SU-DHL-6 (cell line): Measurements from ENCODE around the gene SLC4A8.

Experiments used
- H2AFZ ChIP-seq: fragments of 200-600 bp; sonication (generic); 2 replicates; pipeline ENCODE4 v1.6.1; 2014; ENCODE audit warnings: low read depth, mild to moderate bottlenecking, moderate library complexity, mixed read lengths, antibody characterized with exemption, low read length; ENCODE audit not compliant: severe bottlenecking
- H3F3A ChIP-seq: fragments of 200-600 bp; shearing (Covaris generic); 2 replicates; pipeline ENCODE4 v1.6.0; 2016; ENCODE audit warnings: antibody characterized with exemption, mild to moderate bottlenecking; ENCODE audit not compliant: insufficient read depth
- H3K27ac ChIP-seq: fragments of 200-600 bp; sonication (generic); 2 replicates; pipeline ENCODE4 v1.5.1; 2016; ENCODE audit warnings: low read depth, mild to moderate bottlenecking, low read length, moderate library complexity, mixed read lengths
- H3K27me3 ChIP-seq: fragments of 200-600 bp; sonication (generic), shearing (Covaris generic); 2 replicates; pipeline ENCODE4 v1.6.0; 2014; ENCODE audit warnings: mild to moderate bottlenecking, low read length
- H3K36me3 ChIP-seq: fragments of 200-600 bp; sonication (generic); 2 replicates; pipeline ENCODE4 v1.6.1; 2014; ENCODE audit warnings: mild to moderate bottlenecking, low read length, mixed read lengths
- H3K4me2 ChIP-seq: fragments of 300-600, 200-600 bp; shearing (Covaris generic), sonication (generic); 2 replicates; pipeline ENCODE4 v1.6.0; 2014; ENCODE audit warnings: low read length, low read depth, mild to moderate bottlenecking; ENCODE audit not compliant: poor library complexity, severe bottlenecking
- H3K4me3 ChIP-seq: fragments of 200-600 bp; sonication (generic); 2 replicates; pipeline ENCODE4 v1.5.1; 2014; ENCODE audit warnings: antibody characterized with exemption, low read length, mild to moderate bottlenecking, mixed read lengths; ENCODE audit not compliant: insufficient read depth, poor library complexity, severe bottlenecking
- H3K79me2 ChIP-seq: fragments of 200-600 bp; sonication (generic); 2 replicates; pipeline ENCODE4 v1.6.1; 2014; ENCODE audit warnings: mild to moderate bottlenecking, low read length, moderate library complexity; ENCODE audit not compliant: insufficient read depth
- H3K9ac ChIP-seq: fragments of 200-600 bp; sonication (generic); 2 replicates; pipeline ENCODE4 v1.7.0; 2014; ENCODE audit warnings: mild to moderate bottlenecking, low read length
- H3K9me2 ChIP-seq: fragments of 200-600 bp; sonication (generic); replicated peaks from 2 replicates; pipeline ENCODE4 v1.6.1; 2014; ENCODE audit warnings: low read length; ENCODE audit not compliant: insufficient read depth
- H3K9me3 ChIP-seq: fragments of 200-600 bp; sonication (generic); 2 replicates; pipeline ENCODE4 v1.6.1; 2014; ENCODE audit warnings: low read length, mixed read lengths; ENCODE audit not compliant: insufficient read depth
- H4K20me1 ChIP-seq: fragments of 200-600 bp; sonication (generic); 2 replicates; pipeline ENCODE4 v1.6.1; 2014; ENCODE audit warnings: low read depth, mild to moderate bottlenecking, antibody characterized with exemption, low read length, moderate library complexity, mixed read lengths
- EZH2phosphoT487 ChIP-seq: fragments of 200-600 bp; sonication (generic), shearing (Covaris generic); conservative IDR thresholded peaks from 2 replicates; pipeline ENCODE4 v1.6.1; 2018; ENCODE audit warnings: mild to moderate bottlenecking, antibody characterized with exemption, low read length, moderate library complexity, mixed read lengths
- TF ChIP-seq, protein P1 (sequence below): fragments of 200-600 bp; sonication (generic); IDR thresholded peaks from one replicate; pipeline ENCODE4 v1.5.1; 2017; ENCODE audit warnings: antibody characterized with exemption, mild to moderate bottlenecking, low read length, moderate library complexity; ENCODE audit not compliant: insufficient read depth, poor library complexity, severe bottlenecking

Gene SLC4A8

DNA sequence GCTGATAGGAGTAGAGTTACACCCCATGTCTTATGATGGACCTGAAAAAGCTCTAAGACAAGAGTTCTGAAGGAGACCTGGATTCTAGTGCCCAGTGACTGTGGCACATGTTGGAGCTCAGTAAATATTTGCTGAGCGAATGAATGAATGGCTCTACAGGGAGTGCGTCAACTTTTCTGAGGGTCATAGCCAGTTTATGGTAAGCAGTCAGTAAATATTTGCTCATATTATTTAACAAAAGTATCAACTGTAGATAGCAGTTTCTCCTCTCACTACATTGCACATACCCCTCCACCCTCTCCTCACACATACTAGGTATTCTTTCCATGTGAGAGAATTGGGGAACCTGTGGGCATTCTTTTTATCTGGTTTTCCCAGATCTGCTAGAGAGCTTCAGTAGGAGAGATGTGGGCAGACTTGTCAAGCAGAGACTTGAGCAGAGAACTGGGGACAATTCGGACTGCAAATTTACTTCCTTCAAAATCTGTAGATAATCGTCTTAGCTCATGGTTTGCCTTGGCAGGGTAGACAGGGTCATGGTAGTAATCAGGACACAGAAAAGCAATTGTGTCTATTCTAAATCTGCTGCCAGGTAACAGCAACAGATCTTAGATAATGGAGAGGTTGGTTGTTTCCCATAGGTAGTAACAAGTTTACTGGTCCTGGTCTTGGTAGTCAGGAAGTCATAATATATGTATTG is 5.7 kb downstream of the SLC4A8 start:
- Histone ChIP-seq H3K4me2 (no peak overlapping the region), H3K27ac (no peak overlapping the region)

DNA sequence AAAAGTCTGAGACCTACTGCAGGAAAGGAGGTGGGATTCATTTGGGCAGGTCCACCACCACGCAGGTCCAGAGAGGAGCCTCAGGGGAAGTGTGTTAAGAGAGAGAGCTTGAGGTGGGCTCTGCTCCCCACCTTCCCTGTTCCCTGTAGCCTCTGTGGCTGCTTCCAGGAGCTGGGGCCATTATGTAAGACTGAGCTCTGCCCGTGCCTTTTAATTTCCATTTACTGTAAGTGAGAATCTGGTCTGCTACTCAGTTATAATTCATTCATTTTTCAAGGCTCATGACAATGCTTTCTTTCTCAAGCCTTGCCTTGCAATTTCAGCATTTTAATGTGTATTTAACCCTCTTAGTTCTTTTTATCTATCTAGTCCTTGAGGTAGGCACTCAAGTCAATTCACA is 8.3 kb downstream of the SLC4A8 start:
- Histone ChIP-seq H3K9ac (no peak overlapping the region), H3K4me3 (no peak overlapping the region), H2AFZ (no peak overlapping the region), H3K9me3 (no peaks in the 10 kb centered on the region), H3K79me2 (no peaks in the 10 kb centered on the region), H3K27ac (no peak overlapping the region), H4K20me1 (no peaks in the 10 kb centered on the region; the same call in 1 of the 2 replicates), H3K4me2 (no peak overlapping the region), H3K36me3 (no peaks in the 10 kb centered on the region), H3K9me2 (no peaks in the 10 kb centered on the region), H3F3A (no peaks in the 10 kb centered on the region), H3K27me3 (no peaks in the 10 kb centered on the region)
- TF ChIP-seq EZH2phosphoT487 = no peak
- TF ChIP-seq, protein P1, sequence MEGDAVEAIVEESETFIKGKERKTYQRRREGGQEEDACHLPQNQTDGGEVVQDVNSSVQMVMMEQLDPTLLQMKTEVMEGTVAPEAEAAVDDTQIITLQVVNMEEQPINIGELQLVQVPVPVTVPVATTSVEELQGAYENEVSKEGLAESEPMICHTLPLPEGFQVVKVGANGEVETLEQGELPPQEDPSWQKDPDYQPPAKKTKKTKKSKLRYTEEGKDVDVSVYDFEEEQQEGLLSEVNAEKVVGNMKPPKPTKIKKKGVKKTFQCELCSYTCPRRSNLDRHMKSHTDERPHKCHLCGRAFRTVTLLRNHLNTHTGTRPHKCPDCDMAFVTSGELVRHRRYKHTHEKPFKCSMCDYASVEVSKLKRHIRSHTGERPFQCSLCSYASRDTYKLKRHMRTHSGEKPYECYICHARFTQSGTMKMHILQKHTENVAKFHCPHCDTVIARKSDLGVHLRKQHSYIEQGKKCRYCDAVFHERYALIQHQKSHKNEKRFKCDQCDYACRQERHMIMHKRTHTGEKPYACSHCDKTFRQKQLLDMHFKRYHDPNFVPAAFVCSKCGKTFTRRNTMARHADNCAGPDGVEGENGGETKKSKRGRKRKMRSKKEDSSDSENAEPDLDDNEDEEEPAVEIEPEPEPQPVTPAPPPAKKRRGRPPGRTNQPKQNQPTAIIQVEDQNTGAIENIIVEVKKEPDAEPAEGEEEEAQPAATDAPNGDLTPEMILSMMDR = no peak

More for the DNA sequence above, 5.7 kb downstream of the SLC4A8 start:
- no peak overlapping the region for H3K4me3 ChIP-seq
- H3K36me3 ChIP-seq = no peaks in the 10 kb centered on the region
- H3K9me3 ChIP-seq = no peaks in the 10 kb centered on the region
- H3K27me3 ChIP-seq = no peaks in the 10 kb centered on the region; the same call in 1 of the 2 replicates
- TF ChIP-seq, protein P1 = no peak
- no peak for TF ChIP-seq EZH2phosphoT487
- no peak overlapping the region for H3K9ac ChIP-seq
- H3K9me2 ChIP-seq = no peaks in the 10 kb centered on the region
- no peaks in the 10 kb centered on the region for H4K20me1 ChIP-seq
- no peak overlapping the region for H2AFZ ChIP-seq
- no peaks in the 10 kb centered on the region for H3F3A ChIP-seq
- no peaks in the 10 kb centered on the region for H3K79me2 ChIP-seq

DNA sequence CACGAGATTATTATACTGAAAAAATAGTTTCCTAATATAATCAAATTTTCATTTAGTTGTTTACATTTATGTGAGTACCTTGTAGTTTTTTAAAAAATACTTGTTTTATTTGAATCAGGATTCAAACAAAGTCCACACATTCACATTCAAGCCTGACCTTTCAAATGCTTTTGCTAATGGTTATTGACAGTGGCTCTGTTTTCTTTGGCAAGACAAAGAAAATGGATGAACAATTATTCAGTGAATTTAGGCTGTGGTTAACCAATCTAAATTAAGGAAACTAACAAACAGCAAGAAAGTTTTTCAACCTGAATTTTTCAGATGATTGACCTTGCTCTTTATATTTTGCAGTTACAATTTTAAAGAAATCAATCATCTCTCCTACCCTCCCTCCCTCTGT is 9.7 kb downstream of the SLC4A8 start:
- Histone ChIP-seq H3K79me2 (no peaks in the 10 kb centered on the region), H3K4me2 (no peak overlapping the region), H3K27ac (no peak overlapping the region), H3K9ac (no peak overlapping the region), H3K4me3 (no peak overlapping the region), H3K9me2 (no peaks in the 10 kb centered on the region), H4K20me1 (no peaks in the 10 kb centered on the region; the same call in 1 of the 2 replicates), H2AFZ (no peak overlapping the region), H3F3A (no peaks in the 10 kb centered on the region), H3K36me3 (no peaks in the 10 kb centered on the region), H3K9me3 (no peaks in the 10 kb centered on the region), H3K27me3 (no peaks in the 10 kb centered on the region)
- TF ChIP-seq, protein P1 = no peak
- no peak for TF ChIP-seq EZH2phosphoT487
